GM23338 (cell line): ENCODE measurements around the gene PDIA5. TPM values are rescaled to one million over a fixed set of nuclear protein-coding genes. Genes with fewer than 3 reads are reported as not detected.

Experiments used
- ATAC-seq: fragments of 200-7000 bp; cut with Tn5 transposase; 3 replicates; pipeline ENCODE4 v1.9.1; 2020
- DNase-seq: peaks from one replicate; pipeline ENCODE4 v3.0.0-alpha.2; 2015; ENCODE audit warnings: low spot score
- H2AFZ ChIP-seq: fragments of 200-600 bp; sonication (generic); 2 replicates; pipeline ENCODE4 v1.8.0; 2016; ENCODE audit warnings: antibody characterized with exemption, mild to moderate bottlenecking, moderate library complexity
- H3F3A ChIP-seq: fragments of 200-600 bp; sonication (generic); replicated peaks from 2 replicates; pipeline ENCODE4 v1.8.0; 2017; ENCODE audit warnings: antibody characterized with exemption, mixed run types, low read depth
- H3K27ac ChIP-seq: fragments of 200-600 bp; sonication (generic); 2 replicates; pipeline ENCODE4 v1.6.1; 2016; ENCODE audit warnings: low read depth
- H3K27me3 ChIP-seq: fragments of 200-600 bp; sonication (generic); 2 replicates; pipeline ENCODE4 v1.8.0; 2016; ENCODE audit warnings: mild to moderate bottlenecking, mixed run types, moderate library complexity; ENCODE audit not compliant: insufficient read depth
- H3K36me3 ChIP-seq: fragments of 200-600 bp; sonication (generic); 2 replicates; pipeline ENCODE4 v1.8.0; 2016; ENCODE audit warnings: mild to moderate bottlenecking; ENCODE audit not compliant: insufficient read depth
- H3K4me1 ChIP-seq: fragments of 200-600 bp; sonication (generic); 2 replicates; pipeline ENCODE4 v1.8.0; 2016; ENCODE audit warnings: mild to moderate bottlenecking, moderate library complexity; ENCODE audit not compliant: insufficient read depth
- H3K4me2 ChIP-seq: fragments of 200-600 bp; sonication (generic); 2 replicates; pipeline ENCODE4 v1.7.1; 2017; ENCODE audit warnings: mixed run types
- H3K4me3 ChIP-seq: fragments of 200-600 bp; sonication (generic); 2 replicates; pipeline ENCODE4 v1.6.1; 2016; ENCODE audit warnings: mixed run types
- H3K79me2 ChIP-seq: fragments of 200-600 bp; sonication (generic); replicated peaks from 2 replicates; pipeline ENCODE4 v1.8.0; 2017; ENCODE audit warnings: mild to moderate bottlenecking; ENCODE audit not compliant: insufficient read depth
- H3K9me2 ChIP-seq: fragments of 200-600 bp; sonication (generic); 2 replicates; pipeline ENCODE4 v1.8.0; 2017; ENCODE audit not compliant: insufficient read depth
- H4K20me1 ChIP-seq: fragments of 200-600 bp; sonication (generic); replicated peaks from 2 replicates; pipeline ENCODE4 v1.8.0; 2017; ENCODE audit warnings: mild to moderate bottlenecking; ENCODE audit not compliant: insufficient read depth
- H3K27ac Mint-ChIP-seq: 2 replicates; pipeline ENCODE4 v1.8.0; 2020; ENCODE audit warnings: inconsistent platforms, mild to moderate bottlenecking, moderate library complexity, mixed read lengths
- H3K27me3 Mint-ChIP-seq: 3 replicates; pipeline ENCODE4 v1.8.0; 2022; ENCODE audit warnings: low read depth, mild to moderate bottlenecking, moderate library complexity, mixed read lengths, inconsistent platforms; ENCODE audit not compliant: insufficient read depth, poor library complexity
- H3K36me3 Mint-ChIP-seq: 3 replicates; pipeline ENCODE4 v1.8.0; 2021; ENCODE audit warnings: low read depth, mild to moderate bottlenecking, inconsistent platforms, moderate library complexity, mixed read lengths
- H3K4me1 Mint-ChIP-seq: 3 replicates; pipeline ENCODE4 v1.8.0; 2020; ENCODE audit warnings: mild to moderate bottlenecking, inconsistent platforms, mixed read lengths
- H3K4me3 Mint-ChIP-seq: 3 replicates; pipeline ENCODE4 v1.8.0; 2021; ENCODE audit warnings: moderate library complexity, mild to moderate bottlenecking, inconsistent platforms, mixed read lengths
- H3K9me3 Mint-ChIP-seq: 3 replicates; pipeline ENCODE4 v1.8.0; 2020; ENCODE audit warnings: moderate library complexity, mild to moderate bottlenecking, inconsistent platforms, mixed read lengths
- EZH2 ChIP-seq: fragments of 200-600 bp; sonication (generic); IDR thresholded peaks from one replicate; pipeline ENCODE4 v1.8.0; 2017; ENCODE audit warnings: antibody characterized with exemption, mild to moderate bottlenecking, low read depth; ENCODE audit not compliant: unreplicated experiment
- EZH2phosphoT487 ChIP-seq: fragments of 200-600 bp; sonication (generic); IDR thresholded peaks from one replicate; pipeline ENCODE4 v1.8.1; 2018; ENCODE audit warnings: antibody characterized with exemption; ENCODE audit not compliant: unreplicated experiment
- NANOG ChIP-seq: IDR thresholded peaks from 2 replicates; pipeline ENCODE4 v1.6.1; 2016; ENCODE audit warnings: antibody characterized with exemption, borderline replicate concordance
- ZNF114 ChIP-seq: fragments of 250-450 bp; sonication (Bioruptor Pico); IDR thresholded peaks from 2 replicates; pipeline ENCODE4 v1.5.0; 2020; ENCODE audit warnings: mild to moderate bottlenecking, moderate library complexity
- polyA plus RNA-seq: library from polyadenylated mRNA; unstranded; fragments of >200 nt; fragmentation: Nextera tagmentation; extraction: Ambion mirVana; gene quantifications from 2 replicates; pipeline ENCODE4 v1.2.1, GENCODE V29; 2016
- total RNA-seq: library from RNA; depleted of rRNA; stranded (reverse); fragments of >200 nt; shearing (Covaris generic); gene quantifications from 2 replicates; pipeline ENCODE4 v1.2.3, GENCODE V29; 2014
- TF ChIP-seq, protein P1 (sequence below): IDR thresholded peaks from 2 replicates; pipeline ENCODE4 v1.6.1; 2016; ENCODE audit warnings: antibody characterized with exemption
- TF ChIP-seq, protein P2 (sequence below): fragments of 250-450 bp; sonication (Bioruptor Pico); IDR thresholded peaks from 2 replicates; pipeline ENCODE4 v1.5.0; 2020; ENCODE audit warnings: mild to moderate bottlenecking, moderate library complexity
- TF ChIP-seq, protein P3 (sequence below), 2 experiments: fragments of 200-600 bp in 1 of 2; sonication (generic) in 1 of 2; conservative IDR thresholded peaks; 2 replicates each; pipeline versions ENCODE4 v1.5.1 to v1.6.1; 2016 to 2017; ENCODE audit warnings: antibody characterized with exemption in 2 of 2, low read depth in 2 of 2, mild to moderate bottlenecking in 2 of 2, moderate library complexity in 1 of 2

Gene PDIA5
- total and polyA plus RNA-seq, 2 experiments from 2014 or later = 22.9 to 28.1 TPM

DNA sequence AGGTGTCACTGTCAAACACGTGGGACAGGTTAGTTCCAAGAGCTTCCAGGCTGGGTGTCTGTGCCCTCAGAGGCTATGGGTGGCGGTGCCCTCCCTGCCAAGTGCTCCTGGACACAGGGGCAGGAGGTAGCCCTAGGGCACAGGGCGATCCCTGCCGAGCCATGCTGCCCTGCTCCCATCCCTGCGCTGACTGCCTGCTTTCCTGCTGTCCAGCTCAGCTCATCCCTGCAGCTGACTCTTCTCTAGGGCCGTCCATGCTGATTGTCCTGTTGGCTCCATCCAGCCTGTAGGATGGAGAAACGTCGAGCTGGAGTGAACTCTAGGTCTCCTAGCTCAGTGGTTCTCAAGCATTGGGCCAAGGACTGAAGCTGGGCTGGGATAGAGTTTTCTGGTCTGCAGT is 3.7 kb downstream of the PDIA5 start (continued):
- TF ChIP-seq NANOG (no peak), EZH2 (no peak), EZH2phosphoT487 (no peak), ZNF114 (CRISPR knock-in tag) (no peak)
- TF ChIP-seq, protein P1, sequence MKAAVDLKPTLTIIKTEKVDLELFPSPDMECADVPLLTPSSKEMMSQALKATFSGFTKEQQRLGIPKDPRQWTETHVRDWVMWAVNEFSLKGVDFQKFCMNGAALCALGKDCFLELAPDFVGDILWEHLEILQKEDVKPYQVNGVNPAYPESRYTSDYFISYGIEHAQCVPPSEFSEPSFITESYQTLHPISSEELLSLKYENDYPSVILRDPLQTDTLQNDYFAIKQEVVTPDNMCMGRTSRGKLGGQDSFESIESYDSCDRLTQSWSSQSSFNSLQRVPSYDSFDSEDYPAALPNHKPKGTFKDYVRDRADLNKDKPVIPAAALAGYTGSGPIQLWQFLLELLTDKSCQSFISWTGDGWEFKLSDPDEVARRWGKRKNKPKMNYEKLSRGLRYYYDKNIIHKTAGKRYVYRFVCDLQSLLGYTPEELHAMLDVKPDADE = no peak

DNA sequence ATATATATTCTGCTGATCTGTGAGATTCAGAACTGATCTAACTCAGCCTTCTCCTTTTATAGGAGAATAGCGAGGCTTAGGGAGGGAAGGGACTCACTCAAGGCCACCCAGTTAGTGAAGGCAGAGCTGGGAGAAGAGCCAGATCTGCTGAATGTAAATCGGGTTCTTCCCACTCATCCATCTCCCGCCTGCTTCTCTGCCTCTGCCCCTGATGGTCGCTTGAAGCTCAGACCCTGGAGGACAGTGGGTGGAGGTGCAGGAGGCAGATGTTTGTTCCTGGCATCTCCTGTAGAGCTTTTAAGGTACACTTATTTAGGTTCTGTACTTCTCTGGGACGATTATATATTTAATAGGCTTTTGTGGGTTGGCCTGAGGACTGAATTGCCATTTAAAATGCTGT is 4.3 kb downstream of the PDIA5 start:
- peak; percentile 75 for DNase-seq
- Histone ChIP-seq H3K36me3 (no peaks in the 10 kb centered on the region), H3K79me2 (peaks cover 88% of the 10 kb centered on the region), H3K4me2 (no peak overlapping the region), H2AFZ (no peak overlapping the region), H3K4me3 (no peak overlapping the region), H3K27me3 (peaks cover 5% of the 10 kb centered on the region), H3F3A (no peaks in the 10 kb centered on the region), H3K27ac (no peak overlapping the region), H4K20me1 (peaks cover 40% of the 10 kb centered on the region), H3K9me2 (no peaks in the 10 kb centered on the region), H3K4me1 (peaks cover 25% of the 10 kb centered on the region)
- Mint-ChIP-seq H3K27me3 (peaks cover 18% of the 10 kb centered on the region), H3K4me1 (peaks cover 48% of the 10 kb centered on the region), H3K9me3 (peaks cover 3% of the 10 kb centered on the region; the same call in 2 of the 3 replicates), H3K36me3 (no peaks in the 10 kb centered on the region), H3K4me3 (no peak overlapping the region), H3K27ac (no peak overlapping the region; the same call in 1 of the 2 replicates)
- ATAC-seq = peak; percentile 15
- TF ChIP-seq NANOG (no peak), EZH2 (no peak)
- TF ChIP-seq, protein P2, sequence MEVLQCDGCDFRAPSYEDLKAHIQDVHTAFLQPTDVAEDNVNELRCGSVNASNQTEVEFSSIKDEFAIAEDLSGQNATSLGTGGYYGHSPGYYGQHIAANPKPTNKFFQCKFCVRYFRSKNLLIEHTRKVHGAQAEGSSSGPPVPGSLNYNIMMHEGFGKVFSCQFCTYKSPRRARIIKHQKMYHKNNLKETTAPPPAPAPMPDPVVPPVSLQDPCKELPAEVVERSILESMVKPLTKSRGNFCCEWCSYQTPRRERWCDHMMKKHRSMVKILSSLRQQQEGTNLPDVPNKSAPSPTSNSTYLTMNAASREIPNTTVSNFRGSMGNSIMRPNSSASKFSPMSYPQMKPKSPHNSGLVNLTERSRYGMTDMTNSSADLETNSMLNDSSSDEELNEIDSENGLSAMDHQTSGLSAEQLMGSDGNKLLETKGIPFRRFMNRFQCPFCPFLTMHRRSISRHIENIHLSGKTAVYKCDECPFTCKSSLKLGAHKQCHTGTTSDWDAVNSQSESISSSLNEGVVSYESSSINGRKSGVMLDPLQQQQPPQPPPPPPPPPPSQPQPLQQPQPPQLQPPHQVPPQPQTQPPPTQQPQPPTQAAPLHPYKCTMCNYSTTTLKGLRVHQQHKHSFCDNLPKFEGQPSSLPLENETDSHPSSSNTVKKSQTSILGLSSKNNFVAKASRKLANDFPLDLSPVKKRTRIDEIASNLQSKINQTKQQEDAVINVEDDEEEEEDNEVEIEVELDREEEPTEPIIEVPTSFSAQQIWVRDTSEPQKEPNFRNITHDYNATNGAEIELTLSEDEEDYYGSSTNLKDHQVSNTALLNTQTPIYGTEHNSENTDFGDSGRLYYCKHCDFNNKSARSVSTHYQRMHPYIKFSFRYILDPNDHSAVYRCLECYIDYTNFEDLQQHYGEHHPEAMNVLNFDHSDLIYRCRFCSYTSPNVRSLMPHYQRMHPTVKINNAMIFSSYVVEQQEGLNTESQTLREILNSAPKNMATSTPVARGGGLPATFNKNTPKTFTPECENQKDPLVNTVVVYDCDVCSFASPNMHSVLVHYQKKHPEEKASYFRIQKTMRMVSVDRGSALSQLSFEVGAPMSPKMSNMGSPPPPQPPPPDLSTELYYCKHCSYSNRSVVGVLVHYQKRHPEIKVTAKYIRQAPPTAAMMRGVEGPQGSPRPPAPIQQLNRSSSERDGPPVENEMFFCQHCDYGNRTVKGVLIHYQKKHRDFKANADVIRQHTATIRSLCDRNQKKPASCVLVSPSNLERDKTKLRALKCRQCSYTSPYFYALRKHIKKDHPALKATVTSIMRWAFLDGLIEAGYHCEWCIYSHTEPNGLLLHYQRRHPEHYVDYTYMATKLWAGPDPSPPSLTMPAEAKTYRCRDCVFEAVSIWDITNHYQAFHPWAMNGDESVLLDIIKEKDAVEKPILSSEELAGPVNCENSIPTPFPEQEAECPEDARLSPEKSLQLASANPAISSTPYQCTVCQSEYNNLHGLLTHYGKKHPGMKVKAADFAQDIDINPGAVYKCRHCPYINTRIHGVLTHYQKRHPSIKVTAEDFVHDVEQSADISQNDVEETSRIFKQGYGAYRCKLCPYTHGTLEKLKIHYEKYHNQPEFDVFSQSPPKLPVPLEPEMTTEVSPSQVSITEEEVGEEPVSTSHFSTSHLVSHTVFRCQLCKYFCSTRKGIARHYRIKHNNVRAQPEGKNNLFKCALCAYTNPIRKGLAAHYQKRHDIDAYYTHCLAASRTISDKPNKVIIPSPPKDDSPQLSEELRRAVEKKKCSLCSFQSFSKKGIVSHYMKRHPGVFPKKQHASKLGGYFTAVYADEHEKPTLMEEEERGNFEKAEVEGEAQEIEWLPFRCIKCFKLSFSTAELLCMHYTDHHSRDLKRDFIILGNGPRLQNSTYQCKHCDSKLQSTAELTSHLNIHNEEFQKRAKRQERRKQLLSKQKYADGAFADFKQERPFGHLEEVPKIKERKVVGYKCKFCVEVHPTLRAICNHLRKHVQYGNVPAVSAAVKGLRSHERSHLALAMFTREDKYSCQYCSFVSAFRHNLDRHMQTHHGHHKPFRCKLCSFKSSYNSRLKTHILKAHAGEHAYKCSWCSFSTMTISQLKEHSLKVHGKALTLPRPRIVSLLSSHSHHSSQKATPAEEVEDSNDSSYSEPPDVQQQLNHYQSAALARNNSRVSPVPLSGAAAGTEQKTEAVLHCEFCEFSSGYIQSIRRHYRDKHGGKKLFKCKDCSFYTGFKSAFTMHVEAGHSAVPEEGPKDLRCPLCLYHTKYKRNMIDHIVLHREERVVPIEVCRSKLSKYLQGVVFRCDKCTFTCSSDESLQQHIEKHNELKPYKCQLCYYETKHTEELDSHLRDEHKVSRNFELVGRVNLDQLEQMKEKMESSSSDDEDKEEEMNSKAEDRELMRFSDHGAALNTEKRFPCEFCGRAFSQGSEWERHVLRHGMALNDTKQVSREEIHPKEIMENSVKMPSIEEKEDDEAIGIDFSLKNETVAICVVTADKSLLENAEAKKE (CRISPR knock-in tag) = peak; percentile 85
- TF ChIP-seq, protein P3, sequence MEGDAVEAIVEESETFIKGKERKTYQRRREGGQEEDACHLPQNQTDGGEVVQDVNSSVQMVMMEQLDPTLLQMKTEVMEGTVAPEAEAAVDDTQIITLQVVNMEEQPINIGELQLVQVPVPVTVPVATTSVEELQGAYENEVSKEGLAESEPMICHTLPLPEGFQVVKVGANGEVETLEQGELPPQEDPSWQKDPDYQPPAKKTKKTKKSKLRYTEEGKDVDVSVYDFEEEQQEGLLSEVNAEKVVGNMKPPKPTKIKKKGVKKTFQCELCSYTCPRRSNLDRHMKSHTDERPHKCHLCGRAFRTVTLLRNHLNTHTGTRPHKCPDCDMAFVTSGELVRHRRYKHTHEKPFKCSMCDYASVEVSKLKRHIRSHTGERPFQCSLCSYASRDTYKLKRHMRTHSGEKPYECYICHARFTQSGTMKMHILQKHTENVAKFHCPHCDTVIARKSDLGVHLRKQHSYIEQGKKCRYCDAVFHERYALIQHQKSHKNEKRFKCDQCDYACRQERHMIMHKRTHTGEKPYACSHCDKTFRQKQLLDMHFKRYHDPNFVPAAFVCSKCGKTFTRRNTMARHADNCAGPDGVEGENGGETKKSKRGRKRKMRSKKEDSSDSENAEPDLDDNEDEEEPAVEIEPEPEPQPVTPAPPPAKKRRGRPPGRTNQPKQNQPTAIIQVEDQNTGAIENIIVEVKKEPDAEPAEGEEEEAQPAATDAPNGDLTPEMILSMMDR (conservative IDR thresholded peaks at IDR 0.05; ENCODE audit: low read depth in 2 of 2) = peak; percentile 16 to 37; a peak in 1 of 4 replicates
